ENCODE results near the gene KRTAP5-6.

GRCh38 chr11:1650034-1650917 is 46.7 kb upstream of the KRTAP5-6 start:
- TF ChIP-seq CTCF (IDR thresholded peaks at IDR 0.05): no peak
- no peak for TF ChIP-seq ZFX (IDR thresholded peaks at IDR 0.05; ENCODE audit: borderline replicate concordance)

Data from 22Rv1 (cell line).